WTC11 (cell line): ENCODE measurements around the gene BRICD5. TPM values are rescaled to one million over a fixed set of nuclear protein-coding genes. Genes with fewer than 3 reads are reported as not detected.

Source experiments
- ATAC-seq: fragments of 200-7000 bp; cut with Tn5 transposase; 2 replicates; pipeline ENCODE4 v1.10.0; 2021; ENCODE audit warnings: mild to moderate bottlenecking, moderate library complexity
- CTCF ChIA-PET: fragments of 300-600 bp; sonication (Branson Sonifier 250); formaldehyde crosslinking; loops from one replicate; lab custom pipeline; 2021; ENCODE audit warnings: antibody characterized with exemption; lab: Charles Lee
- POLR2A ChIA-PET: fragments of 350-600 bp; sonication (Branson Sonifier 250); formaldehyde crosslinking; loops from one replicate; lab custom pipeline; 2021; ENCODE audit warnings: antibody characterized with exemption; lab: Charles Lee
- DNase-seq: peaks from one replicate; pipeline ENCODE4 v3.0.0; 2021; ENCODE audit warnings: low spot score
- H3K27ac Mint-ChIP-seq: 2 replicates; pipeline ENCODE4 v1.8.0; 2021; ENCODE audit warnings: mixed read lengths
- H3K27me3 Mint-ChIP-seq: 2 replicates; pipeline ENCODE4 v1.8.0; 2021; ENCODE audit warnings: low read depth, mild to moderate bottlenecking, moderate library complexity, mixed read lengths
- H3K36me3 Mint-ChIP-seq: 2 replicates; pipeline ENCODE4 v1.8.0; 2021; ENCODE audit warnings: mixed read lengths
- H3K4me1 Mint-ChIP-seq: 2 replicates; pipeline ENCODE4 v1.8.0; 2022; ENCODE audit warnings: mixed read lengths
- H3K4me3 Mint-ChIP-seq: 2 replicates; pipeline ENCODE4 v1.8.0; 2021; ENCODE audit warnings: mild to moderate bottlenecking, moderate library complexity, mixed read lengths
- H3K9me3 Mint-ChIP-seq: 2 replicates; pipeline ENCODE4 v1.8.0; 2021; ENCODE audit warnings: mixed read lengths
- GTF2I ChIP-seq: fragments of 250-450 bp; sonication (Bioruptor Pico); conservative IDR thresholded peaks from 2 replicates; pipeline ENCODE4 v1.4.0; 2021; ENCODE audit warnings: mild to moderate bottlenecking
- HMGA2 ChIP-seq: fragments of 250-450 bp; sonication (Bioruptor Pico); IDR thresholded peaks from 2 replicates; pipeline ENCODE4 v1.4.0; 2021; ENCODE audit warnings: mild to moderate bottlenecking, moderate library complexity
- NFYB ChIP-seq: sonication (generic); formaldehyde crosslinking; conservative IDR thresholded peaks from 2 replicates; pipeline ENCODE4 v1.8.0; 2022; ENCODE audit warnings: low read depth, missing genetic modification reagents
- NR1H2 ChIP-seq: sonication (generic); formaldehyde crosslinking; IDR thresholded peaks from 2 replicates; pipeline ENCODE4 v1.9.0; 2021; ENCODE audit warnings: mild to moderate bottlenecking, moderate library complexity, missing genetic modification reagents
- SOX15 ChIP-seq: fragments of 250-450 bp; sonication (Bioruptor Pico); IDR thresholded peaks from 2 replicates; pipeline ENCODE4 v1.9.0; 2021; ENCODE audit warnings: mild to moderate bottlenecking
- SP1 ChIP-seq: sonication (generic); formaldehyde crosslinking; conservative IDR thresholded peaks from 2 replicates; pipeline ENCODE4 v1.8.1; 2022; ENCODE audit warnings: missing genetic modification reagents
- total RNA-seq: library from RNA; stranded (reverse); gene quantifications from 3 replicates; pipeline ENCODE4 v1.2.3, GENCODE V29; 2021
- TF ChIP-seq, protein P1 (sequence below): sonication (generic); formaldehyde crosslinking; IDR thresholded peaks from 2 replicates; pipeline ENCODE4 v1.8.0; 2022; ENCODE audit warnings: missing genetic modification reagents
- TF ChIP-seq, protein P2 (sequence below): fragments of 250-450 bp; sonication (Bioruptor Pico); IDR thresholded peaks from 2 replicates; pipeline ENCODE4 v2.1.2; 2022; ENCODE audit warnings: mild to moderate bottlenecking, moderate library complexity
- TF ChIP-seq, protein P3 (sequence below): sonication (generic); formaldehyde crosslinking; IDR thresholded peaks from 2 replicates; pipeline ENCODE4 v1.8.1; 2022; ENCODE audit warnings: low read depth, missing genetic modification reagents, borderline replicate concordance
- TF ChIP-seq, protein P4 (sequence below): sonication (generic); formaldehyde crosslinking; IDR thresholded peaks from 2 replicates; pipeline ENCODE4 v1.8.0; 2022; ENCODE audit warnings: mild to moderate bottlenecking, missing genetic modification reagents
- TF ChIP-seq, protein P5 (sequence below): sonication (generic); formaldehyde crosslinking; IDR thresholded peaks from 2 replicates; pipeline ENCODE4 v1.8.1; 2023; ENCODE audit warnings: mild to moderate bottlenecking, missing genetic modification reagents, moderate library complexity
- TF ChIP-seq, protein P6 (sequence below): fragments of 250-450 bp; sonication (Bioruptor Pico); IDR thresholded peaks from 2 replicates; pipeline ENCODE4 v1.9.0; 2021; ENCODE audit warnings: mild to moderate bottlenecking

The BRICD5 gene
- total RNA-seq, 1 experiment from 2014 or later, result 13.6 TPM

DNA sequence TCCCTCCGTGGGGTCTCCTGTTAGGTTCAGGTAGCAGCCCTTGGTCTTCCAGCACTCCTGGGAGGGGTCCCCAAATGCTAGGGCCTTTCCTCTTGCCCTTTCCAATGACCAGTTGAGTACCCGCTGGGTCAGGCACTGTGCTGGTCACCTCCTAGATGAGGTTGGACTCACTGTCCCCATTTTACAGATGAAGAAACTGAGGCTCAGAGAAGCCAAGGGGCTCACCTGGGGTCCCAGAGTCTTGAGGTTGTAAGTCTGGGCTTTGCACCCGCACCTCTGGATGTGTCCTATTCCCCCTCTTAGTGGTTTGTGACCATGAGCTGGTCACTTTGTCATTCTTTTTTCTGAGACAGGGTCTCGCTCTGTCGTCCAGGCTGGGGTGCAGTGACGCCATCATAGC, 12.9 kb downstream of the BRICD5 start:
- H3K9me3 Mint-ChIP-seq, result no peaks in the 10 kb centered on the region
- POLR2A ChIA-PET, result interaction anchor here (1.0 kb wide), 1 partner anchor 13 kb away, joined by 3 read pairs; the partner anchor contains the start of gene BRICD5
- no peak for DNase-seq
- H3K27ac Mint-ChIP-seq, result no peak overlapping the region
- ATAC-seq, result no peak
- H3K36me3 Mint-ChIP-seq, result no peaks in the 10 kb centered on the region
- CTCF ChIA-PET, result interaction anchor here (1.1 kb wide), 1 partner anchor 57 kb away, joined by 4 read pairs; no protein-coding TSS in a partner anchor
- H3K27me3 Mint-ChIP-seq, result peaks cover 51% of the 10 kb centered on the region
- peaks cover 4% of the 10 kb centered on the region; the same call in 1 of the 2 replicates for H3K4me1 Mint-ChIP-seq
- peak overlapping the region; percentile 59 for H3K4me3 Mint-ChIP-seq
- TF ChIP-seq NR1H2 (CRISPR knock-in tag), result no peak
- TF ChIP-seq GTF2I (CRISPR knock-in tag), result 0 out of 2 replicates have a peak, but pooled peaks have one; percentile 24

DNA sequence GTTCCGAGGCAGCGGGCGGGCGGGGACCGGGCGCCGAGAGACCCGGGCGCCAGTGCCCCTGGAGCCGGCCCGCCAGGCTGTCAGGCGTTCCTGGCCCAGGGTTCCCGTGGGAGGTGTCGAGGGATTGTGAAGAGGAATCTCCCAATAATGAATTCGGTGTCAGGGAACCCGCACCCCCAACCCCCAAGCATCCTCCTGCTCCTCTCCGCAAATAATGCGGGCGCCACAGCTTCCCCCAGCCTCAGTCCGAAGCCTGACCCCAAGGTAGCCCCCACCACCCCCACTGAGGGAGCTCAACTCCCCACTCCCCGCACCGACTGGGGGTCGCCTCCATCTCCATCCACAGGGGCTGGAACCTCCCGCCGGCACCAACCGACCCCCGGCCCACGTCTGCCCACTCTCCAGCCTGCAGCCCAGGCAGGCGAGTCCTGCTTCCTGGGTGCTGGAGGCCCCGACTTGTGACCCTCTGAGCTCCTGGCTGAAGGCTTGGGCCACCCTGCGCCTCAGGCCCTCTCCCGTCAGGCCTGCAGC, 13.6 kb downstream of the BRICD5 start:
- no peak for DNase-seq
- ChIA-PET CTCF (interaction anchor here (0.7 to 3.5 kb wide), 4 partner anchors 18 to 193 kb away, joined by 3 to 30 read pairs (median 9); partner anchors contain the start of gene PGP), POLR2A (interaction anchor here (1.0 kb wide), 1 partner anchor 14 kb away, joined by 3 read pairs; the partner anchor contains the start of gene BRICD5)
- TF ChIP-seq, protein P1, sequence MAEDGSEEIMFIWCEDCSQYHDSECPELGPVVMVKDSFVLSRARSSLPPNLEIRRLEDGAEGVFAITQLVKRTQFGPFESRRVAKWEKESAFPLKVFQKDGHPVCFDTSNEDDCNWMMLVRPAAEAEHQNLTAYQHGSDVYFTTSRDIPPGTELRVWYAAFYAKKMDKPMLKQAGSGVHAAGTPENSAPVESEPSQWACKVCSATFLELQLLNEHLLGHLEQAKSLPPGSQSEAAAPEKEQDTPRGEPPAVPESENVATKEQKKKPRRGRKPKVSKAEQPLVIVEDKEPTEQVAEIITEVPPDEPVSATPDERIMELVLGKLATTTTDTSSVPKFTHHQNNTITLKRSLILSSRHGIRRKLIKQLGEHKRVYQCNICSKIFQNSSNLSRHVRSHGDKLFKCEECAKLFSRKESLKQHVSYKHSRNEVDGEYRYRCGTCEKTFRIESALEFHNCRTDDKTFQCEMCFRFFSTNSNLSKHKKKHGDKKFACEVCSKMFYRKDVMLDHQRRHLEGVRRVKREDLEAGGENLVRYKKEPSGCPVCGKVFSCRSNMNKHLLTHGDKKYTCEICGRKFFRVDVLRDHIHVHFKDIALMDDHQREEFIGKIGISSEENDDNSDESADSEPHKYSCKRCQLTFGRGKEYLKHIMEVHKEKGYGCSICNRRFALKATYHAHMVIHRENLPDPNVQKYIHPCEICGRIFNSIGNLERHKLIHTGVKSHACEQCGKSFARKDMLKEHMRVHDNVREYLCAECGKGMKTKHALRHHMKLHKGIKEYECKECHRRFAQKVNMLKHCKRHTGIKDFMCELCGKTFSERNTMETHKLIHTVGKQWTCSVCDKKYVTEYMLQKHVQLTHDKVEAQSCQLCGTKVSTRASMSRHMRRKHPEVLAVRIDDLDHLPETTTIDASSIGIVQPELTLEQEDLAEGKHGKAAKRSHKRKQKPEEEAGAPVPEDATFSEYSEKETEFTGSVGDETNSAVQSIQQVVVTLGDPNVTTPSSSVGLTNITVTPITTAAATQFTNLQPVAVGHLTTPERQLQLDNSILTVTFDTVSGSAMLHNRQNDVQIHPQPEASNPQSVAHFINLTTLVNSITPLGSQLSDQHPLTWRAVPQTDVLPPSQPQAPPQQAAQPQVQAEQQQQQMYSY (CRISPR knock-in tag), result no peak
- TF ChIP-seq GTF2I (CRISPR knock-in tag), result no peak
- no peak for TF ChIP-seq HMGA2
- TF ChIP-seq, protein P2, sequence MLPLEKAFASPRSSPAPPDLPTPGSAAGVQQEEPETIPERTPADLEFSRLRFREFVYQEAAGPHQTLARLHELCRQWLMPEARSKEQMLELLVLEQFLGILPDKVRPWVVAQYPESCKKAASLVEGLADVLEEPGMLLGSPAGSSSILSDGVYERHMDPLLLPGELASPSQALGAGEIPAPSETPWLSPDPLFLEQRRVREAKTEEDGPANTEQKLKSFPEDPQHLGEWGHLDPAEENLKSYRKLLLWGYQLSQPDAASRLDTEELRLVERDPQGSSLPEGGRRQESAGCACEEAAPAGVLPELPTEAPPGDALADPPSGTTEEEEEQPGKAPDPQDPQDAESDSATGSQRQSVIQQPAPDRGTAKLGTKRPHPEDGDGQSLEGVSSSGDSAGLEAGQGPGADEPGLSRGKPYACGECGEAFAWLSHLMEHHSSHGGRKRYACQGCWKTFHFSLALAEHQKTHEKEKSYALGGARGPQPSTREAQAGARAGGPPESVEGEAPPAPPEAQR, result no peak
- TF ChIP-seq, protein P3, sequence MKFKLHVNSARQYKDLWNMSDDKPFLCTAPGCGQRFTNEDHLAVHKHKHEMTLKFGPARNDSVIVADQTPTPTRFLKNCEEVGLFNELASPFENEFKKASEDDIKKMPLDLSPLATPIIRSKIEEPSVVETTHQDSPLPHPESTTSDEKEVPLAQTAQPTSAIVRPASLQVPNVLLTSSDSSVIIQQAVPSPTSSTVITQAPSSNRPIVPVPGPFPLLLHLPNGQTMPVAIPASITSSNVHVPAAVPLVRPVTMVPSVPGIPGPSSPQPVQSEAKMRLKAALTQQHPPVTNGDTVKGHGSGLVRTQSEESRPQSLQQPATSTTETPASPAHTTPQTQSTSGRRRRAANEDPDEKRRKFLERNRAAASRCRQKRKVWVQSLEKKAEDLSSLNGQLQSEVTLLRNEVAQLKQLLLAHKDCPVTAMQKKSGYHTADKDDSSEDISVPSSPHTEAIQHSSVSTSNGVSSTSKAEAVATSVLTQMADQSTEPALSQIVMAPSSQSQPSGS (CRISPR knock-in tag), result no peak
- no peak for TF ChIP-seq NFYB (CRISPR knock-in tag)
- TF ChIP-seq, protein P4, sequence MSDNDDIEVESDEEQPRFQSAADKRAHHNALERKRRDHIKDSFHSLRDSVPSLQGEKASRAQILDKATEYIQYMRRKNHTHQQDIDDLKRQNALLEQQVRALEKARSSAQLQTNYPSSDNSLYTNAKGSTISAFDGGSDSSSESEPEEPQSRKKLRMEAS (CRISPR knock-in tag), result no peak
- Mint-ChIP-seq H3K27ac (no peak overlapping the region), H3K9me3 (no peaks in the 10 kb centered on the region), H3K36me3 (no peaks in the 10 kb centered on the region), H3K27me3 (peaks cover 45% of the 10 kb centered on the region), H3K4me3 (peak overlapping the region; percentile 59), H3K4me1 (peaks cover 4% of the 10 kb centered on the region; the same call in 1 of the 2 replicates)
- ATAC-seq, result no peak

DNA sequence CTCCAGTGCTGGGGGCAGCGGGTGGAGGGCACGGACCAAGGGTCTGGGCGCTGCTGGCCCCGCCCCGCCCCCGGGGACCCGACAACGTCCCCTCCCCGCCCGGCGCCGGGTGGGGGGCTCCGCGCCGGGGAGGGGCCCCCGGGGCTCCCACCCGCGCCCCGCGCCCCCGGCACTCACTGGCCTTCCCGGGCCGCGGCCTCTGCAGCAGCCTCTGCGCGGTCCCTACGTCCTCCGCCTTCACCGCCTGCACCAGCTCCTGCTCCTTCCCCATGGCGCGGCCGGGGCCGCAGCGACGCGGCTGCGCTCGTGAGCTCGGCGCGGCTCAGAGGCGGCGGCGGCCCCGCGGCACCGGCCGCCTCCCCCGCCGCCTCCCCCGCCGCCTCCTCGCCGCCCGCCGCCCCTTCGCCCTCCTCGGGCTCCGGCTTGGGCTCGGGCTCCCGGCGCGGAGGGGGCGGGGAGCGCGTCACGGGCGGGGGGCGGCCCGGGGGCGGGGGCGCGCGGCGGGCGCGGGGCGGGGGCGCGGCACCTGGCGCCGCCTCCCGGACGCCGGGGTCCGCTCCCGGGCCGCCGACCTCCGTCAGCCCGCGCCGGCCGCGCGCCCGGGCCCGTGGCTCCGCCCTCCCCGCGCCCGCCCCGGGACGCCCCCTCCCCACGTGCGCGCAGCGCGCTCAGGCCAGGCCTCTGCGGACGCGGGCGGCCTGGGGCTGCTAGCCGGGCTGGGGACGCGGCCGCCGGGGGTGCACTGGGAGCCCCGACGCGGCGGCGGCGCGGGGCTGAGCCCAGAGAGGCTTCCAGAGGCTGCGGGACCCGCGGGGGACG, 14.3 kb downstream of the BRICD5 start, which contains the start of gene CASKIN1:
Gene CASKIN1, minus strand, starts transcription at position 444 of the 819 bp plus-strand sequence. Its CDS starts 173 bp downstream, at position 271.
- peaks cover 4% of the 10 kb centered on the region; the same call in 1 of the 2 replicates for H3K4me1 Mint-ChIP-seq
- no peak for DNase-seq
- no peak for TF ChIP-seq SOX15 (CRISPR knock-in tag)
- TF ChIP-seq SP1 (CRISPR knock-in tag), result 0 out of 2 replicates have a peak, but pooled peaks have one; percentile 26
- TF ChIP-seq, protein P5, sequence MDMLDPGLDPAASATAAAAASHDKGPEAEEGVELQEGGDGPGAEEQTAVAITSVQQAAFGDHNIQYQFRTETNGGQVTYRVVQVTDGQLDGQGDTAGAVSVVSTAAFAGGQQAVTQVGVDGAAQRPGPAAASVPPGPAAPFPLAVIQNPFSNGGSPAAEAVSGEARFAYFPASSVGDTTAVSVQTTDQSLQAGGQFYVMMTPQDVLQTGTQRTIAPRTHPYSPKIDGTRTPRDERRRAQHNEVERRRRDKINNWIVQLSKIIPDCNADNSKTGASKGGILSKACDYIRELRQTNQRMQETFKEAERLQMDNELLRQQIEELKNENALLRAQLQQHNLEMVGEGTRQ, result peak; percentile 43
- TF ChIP-seq, protein P6, sequence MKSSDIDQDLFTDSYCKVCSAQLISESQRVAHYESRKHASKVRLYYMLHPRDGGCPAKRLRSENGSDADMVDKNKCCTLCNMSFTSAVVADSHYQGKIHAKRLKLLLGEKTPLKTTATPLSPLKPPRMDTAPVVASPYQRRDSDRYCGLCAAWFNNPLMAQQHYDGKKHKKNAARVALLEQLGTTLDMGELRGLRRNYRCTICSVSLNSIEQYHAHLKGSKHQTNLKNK, result no peak
- H3K4me3 Mint-ChIP-seq, result peak within 1 kb of the TSS; percentile 66
- H3K36me3 Mint-ChIP-seq, result no peaks in the 10 kb centered on the region
- H3K27ac Mint-ChIP-seq, result no peak within 1 kb of the TSS
- ATAC-seq, result peak; percentile 34
- peaks cover 39% of the 10 kb centered on the region for H3K27me3 Mint-ChIP-seq
- POLR2A ChIA-PET, result interaction anchor here (0.6 to 1.9 kb wide), 2 partner anchors 15 to 41 kb away, joined by 3 to 5 read pairs; partner anchors contain the start of gene BRICD5
- CTCF ChIA-PET, result interaction anchor here (0.6 to 3.5 kb wide), 12 partner anchors 7 to 355 kb away, joined by 3 to 62 read pairs (median 12); partner anchors contain the start of genes DNASE1L2, E4F1, ECI1 and MLST8
- H3K9me3 Mint-ChIP-seq, result no peaks in the 10 kb centered on the region
